Calu3 (cell line): Measurements from ENCODE around the gene MYRIP. TPM values are rescaled to one million over a fixed set of nuclear protein-coding genes. Genes with fewer than 3 reads are reported as not detected.

ENCODE experiments used
- BruUV-seq: library from RNA; stranded (reverse); fragments of 400-500 nt; replicated peaks from 2 replicates; lab custom pipeline; 2021; lab: Mats Ljungman, UMichigan
- CTCF ChIA-PET: fragments of 300-600 bp; sonication (Branson Sonifier 250); formaldehyde crosslinking; loops from one replicate; lab custom pipeline; 2022; ENCODE audit warnings: antibody characterized with exemption; lab: Charles Lee
- DNase-seq: peaks from one replicate; pipeline ENCODE4 v3.0.0; 2022
- H3K27ac Mint-ChIP-seq: one replicate; pipeline ENCODE4 v1.8.0; 2022; ENCODE audit warnings: mixed read lengths; ENCODE audit not compliant: unreplicated experiment
- H3K27me3 Mint-ChIP-seq: one replicate; pipeline ENCODE4 v1.8.0; 2022; ENCODE audit warnings: mixed read lengths; ENCODE audit not compliant: unreplicated experiment
- H3K36me3 Mint-ChIP-seq: one replicate; pipeline ENCODE4 v1.8.0; 2022; ENCODE audit warnings: mild to moderate bottlenecking, moderate library complexity, mixed read lengths; ENCODE audit not compliant: insufficient read depth, unreplicated experiment
- H3K4me1 Mint-ChIP-seq: one replicate; pipeline ENCODE4 v1.8.0; 2022; ENCODE audit warnings: mild to moderate bottlenecking, low read depth, mixed read lengths; ENCODE audit not compliant: unreplicated experiment
- H3K4me3 Mint-ChIP-seq: one replicate; pipeline ENCODE4 v1.8.0; 2022; ENCODE audit warnings: mild to moderate bottlenecking, low read depth, moderate library complexity, mixed read lengths; ENCODE audit not compliant: unreplicated experiment
- H3K9me3 Mint-ChIP-seq: one replicate; pipeline ENCODE4 v1.8.0; 2022; ENCODE audit warnings: low read depth, mixed read lengths; ENCODE audit not compliant: unreplicated experiment
- intact Hi-C: fragments of 100-400 bp; cut with micrococcal nuclease; formaldehyde crosslinking; loops from one replicate; pipeline ENCODE4 v1.10.0; 2022; ENCODE audit not compliant: unreplicated experiment
- total RNA-seq: library from RNA; stranded (reverse); gene quantifications from 2 replicates; pipeline ENCODE4 v1.2.3, GENCODE V29; 2022
- TF ChIP-seq, protein P1 (sequence below): fragments of 200-600 bp; IDR thresholded peaks from one replicate; pipeline ENCODE4 v1.8.0; 2022; ENCODE audit warnings: antibody characterized with exemption; ENCODE audit not compliant: unreplicated experiment

The MYRIP gene
- total RNA-seq, 1 experiment from 2014 or later = 5.6 TPM

- TF ChIP-seq, protein P1, sequence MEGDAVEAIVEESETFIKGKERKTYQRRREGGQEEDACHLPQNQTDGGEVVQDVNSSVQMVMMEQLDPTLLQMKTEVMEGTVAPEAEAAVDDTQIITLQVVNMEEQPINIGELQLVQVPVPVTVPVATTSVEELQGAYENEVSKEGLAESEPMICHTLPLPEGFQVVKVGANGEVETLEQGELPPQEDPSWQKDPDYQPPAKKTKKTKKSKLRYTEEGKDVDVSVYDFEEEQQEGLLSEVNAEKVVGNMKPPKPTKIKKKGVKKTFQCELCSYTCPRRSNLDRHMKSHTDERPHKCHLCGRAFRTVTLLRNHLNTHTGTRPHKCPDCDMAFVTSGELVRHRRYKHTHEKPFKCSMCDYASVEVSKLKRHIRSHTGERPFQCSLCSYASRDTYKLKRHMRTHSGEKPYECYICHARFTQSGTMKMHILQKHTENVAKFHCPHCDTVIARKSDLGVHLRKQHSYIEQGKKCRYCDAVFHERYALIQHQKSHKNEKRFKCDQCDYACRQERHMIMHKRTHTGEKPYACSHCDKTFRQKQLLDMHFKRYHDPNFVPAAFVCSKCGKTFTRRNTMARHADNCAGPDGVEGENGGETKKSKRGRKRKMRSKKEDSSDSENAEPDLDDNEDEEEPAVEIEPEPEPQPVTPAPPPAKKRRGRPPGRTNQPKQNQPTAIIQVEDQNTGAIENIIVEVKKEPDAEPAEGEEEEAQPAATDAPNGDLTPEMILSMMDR = no peak
- intact Hi-C loops = no loop called here
- Mint-ChIP-seq H3K4me1 (no peaks in the 10 kb centered on the region), H3K9me3 (peaks cover 5% of the 10 kb centered on the region), H3K27me3 (no peaks in the 10 kb centered on the region), H3K4me3 (no peak overlapping the region), H3K36me3 (no peaks in the 10 kb centered on the region), H3K27ac (no peak overlapping the region)
- CTCF ChIA-PET = no interaction called here
- DNase-seq = no peak
- no TSS peak for BruUV-seq
Observed at GRCh38 chr3:39879581-39879980, 70.2 kb downstream of the MYRIP start.

DNA sequence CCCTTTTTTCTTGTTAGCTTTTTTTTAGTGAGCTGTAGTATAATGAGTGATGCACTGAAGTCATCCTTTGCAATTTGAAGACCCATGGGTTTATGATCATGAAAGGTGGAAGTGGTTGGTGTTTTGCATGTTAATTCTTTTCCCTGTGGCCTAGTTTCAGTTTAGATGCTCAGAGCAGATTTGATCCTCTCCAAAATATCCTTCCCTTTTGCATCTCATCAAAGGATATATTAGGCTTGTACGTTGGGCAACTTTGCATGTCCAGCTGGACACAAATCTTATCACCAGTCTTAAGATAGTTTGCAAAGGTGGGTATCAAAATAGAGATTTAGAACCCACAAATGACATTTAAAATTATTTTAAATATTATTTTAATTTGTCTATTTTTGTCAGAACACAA lies 72.7 kb downstream of the MYRIP start:
- Mint-ChIP-seq H3K4me1 (no peaks in the 10 kb centered on the region), H3K9me3 (peaks cover 4% of the 10 kb centered on the region), H3K27ac (no peak overlapping the region), H3K4me3 (no peak overlapping the region), H3K27me3 (no peaks in the 10 kb centered on the region), H3K36me3 (no peaks in the 10 kb centered on the region)
- no TSS peak for BruUV-seq
- intact Hi-C loops = no loop called here
- no peak for DNase-seq
- CTCF ChIA-PET = no interaction called here
- TF ChIP-seq, protein P1 = no peak

DNA sequence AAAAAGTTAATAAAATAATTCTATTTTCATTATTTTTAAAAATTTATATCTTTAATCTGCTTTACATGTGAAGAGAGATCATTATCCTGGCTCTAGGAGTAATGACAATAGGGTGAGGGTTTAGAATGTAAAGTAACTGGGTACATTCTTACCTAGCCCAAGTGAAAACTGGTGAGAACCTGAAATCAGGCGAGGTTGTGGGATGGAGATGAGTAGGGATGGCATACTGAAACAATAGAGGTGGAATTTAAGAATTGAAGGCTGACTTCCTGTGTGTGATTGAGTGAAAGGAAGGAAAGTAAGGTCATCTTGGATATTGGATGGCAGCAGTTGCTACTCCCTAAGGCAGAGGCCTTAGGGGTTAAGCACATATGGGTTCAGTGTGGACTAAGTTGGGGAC lies 82.7 kb downstream of the MYRIP start:
- H3K27me3 Mint-ChIP-seq = no peaks in the 10 kb centered on the region
- H3K4me3 Mint-ChIP-seq = no peak overlapping the region
- intact Hi-C loops = no loop called here
- DNase-seq = no peak
- no peaks in the 10 kb centered on the region for H3K36me3 Mint-ChIP-seq
- CTCF ChIA-PET = no interaction called here
- no peak overlapping the region for H3K27ac Mint-ChIP-seq
- TF ChIP-seq, protein P1 = no peak
- no peaks in the 10 kb centered on the region for H3K4me1 Mint-ChIP-seq
- H3K9me3 Mint-ChIP-seq = no peaks in the 10 kb centered on the region
- BruUV-seq = no TSS peak

DNA sequence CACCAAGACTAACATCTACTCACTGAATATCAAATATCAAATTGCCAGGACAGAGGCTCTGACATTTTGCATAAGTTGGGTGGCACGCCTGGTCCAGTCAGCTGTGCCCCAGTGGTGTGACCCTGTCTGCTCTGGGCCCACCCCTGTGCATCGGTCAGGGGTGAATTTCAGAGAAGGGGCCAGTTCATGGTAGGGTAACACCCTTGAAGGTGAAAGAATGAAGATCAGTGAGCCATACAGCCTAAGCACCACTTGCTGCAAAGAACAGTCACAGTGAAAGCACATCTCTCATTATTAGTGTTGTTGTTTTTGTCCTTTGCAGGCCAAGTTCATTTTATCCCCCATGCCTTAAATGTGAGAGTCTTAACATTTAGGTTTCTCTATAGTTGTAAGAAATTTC lies 86.8 kb downstream of the MYRIP start:
- H3K27ac Mint-ChIP-seq = no peak overlapping the region
- no peak for DNase-seq
- H3K36me3 Mint-ChIP-seq = no peaks in the 10 kb centered on the region
- no peaks in the 10 kb centered on the region for H3K9me3 Mint-ChIP-seq
- CTCF ChIA-PET = no interaction called here
- no peaks in the 10 kb centered on the region for H3K27me3 Mint-ChIP-seq
- no TSS peak for BruUV-seq
- intact Hi-C loops = no loop called here
- no peak overlapping the region for H3K4me3 Mint-ChIP-seq
- TF ChIP-seq, protein P1 = no peak
- no peaks in the 10 kb centered on the region for H3K4me1 Mint-ChIP-seq
